HEK293 (cell line): ENCODE results near the gene B3GLCT.

Source experiments
- KLF16 ChIP-seq: fragments of 450-650 bp; formaldehyde crosslinking; IDR thresholded peaks from 2 replicates; pipeline ENCODE4 v1.5.1; 2017; ENCODE audit warnings: missing biosample characterization, missing genetic modification characterization
- ZNF121 ChIP-seq: fragments of 450-650 bp; formaldehyde crosslinking; IDR thresholded peaks from 2 replicates; pipeline ENCODE4 v1.5.1; 2016; ENCODE audit warnings: missing biosample characterization, missing genetic modification characterization
- ZNF292 ChIP-seq: fragments of 450-650 bp; formaldehyde crosslinking; IDR thresholded peaks from 2 replicates; pipeline ENCODE4 v1.5.1; 2016; ENCODE audit warnings: low read depth, missing biosample characterization, missing genetic modification characterization, borderline replicate concordance
- TF ChIP-seq, protein P1 (sequence below): fragments of 450-650 bp; formaldehyde crosslinking; IDR thresholded peaks from 2 replicates; pipeline ENCODE4 v1.5.1; 2016; ENCODE audit warnings: missing biosample characterization, missing genetic modification characterization
- TF ChIP-seq, protein P2 (sequence below): fragments of 450-650 bp; formaldehyde crosslinking; IDR thresholded peaks from 2 replicates; pipeline ENCODE4 v1.5.1; 2016; ENCODE audit warnings: missing biosample characterization, missing genetic modification characterization
- TF ChIP-seq, protein P3 (sequence below): fragments of 450-650 bp; formaldehyde crosslinking; IDR thresholded peaks from 2 replicates; pipeline ENCODE4 v1.5.1; 2016; ENCODE audit warnings: missing biosample characterization, missing genetic modification characterization
- TF ChIP-seq, protein P4 (sequence below): fragments of 450-650 bp; formaldehyde crosslinking; IDR thresholded peaks from 2 replicates; pipeline ENCODE4 v1.5.1; 2016; ENCODE audit warnings: missing biosample characterization, missing genetic modification characterization

DNA sequence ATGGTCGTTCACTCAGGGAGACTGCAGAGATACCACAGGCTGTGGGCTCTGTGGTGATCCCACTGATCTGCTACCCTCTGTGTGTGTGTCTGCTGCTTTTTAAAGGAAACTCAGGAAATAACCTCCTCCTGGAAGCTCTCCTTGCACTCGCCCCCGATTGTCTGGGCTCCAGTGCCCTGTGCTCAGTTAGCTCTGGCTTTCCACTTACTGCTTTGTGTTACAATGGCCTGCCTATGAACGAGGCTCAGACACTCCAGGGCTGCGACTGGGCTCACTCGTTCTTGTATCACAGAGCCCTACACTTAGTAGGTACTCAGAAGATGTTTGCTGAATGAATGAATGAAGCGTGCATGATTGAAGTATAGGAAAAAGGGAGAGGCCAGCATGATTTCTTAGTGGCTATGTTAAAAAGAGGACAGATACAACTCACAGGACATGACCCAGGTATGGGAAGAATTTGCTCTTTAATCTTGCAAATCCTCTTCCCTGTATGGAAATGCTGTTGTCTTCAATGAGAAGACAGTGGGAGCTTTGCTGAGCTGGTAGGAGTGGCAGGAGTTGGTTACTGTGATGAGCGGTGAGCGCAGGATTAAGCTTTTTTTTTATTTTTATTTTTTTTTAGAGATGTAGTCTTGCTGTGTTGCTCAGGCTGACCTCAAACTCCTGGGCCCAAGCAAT is 26.4 kb downstream of the B3GLCT start:
- TF ChIP-seq, protein P1, sequence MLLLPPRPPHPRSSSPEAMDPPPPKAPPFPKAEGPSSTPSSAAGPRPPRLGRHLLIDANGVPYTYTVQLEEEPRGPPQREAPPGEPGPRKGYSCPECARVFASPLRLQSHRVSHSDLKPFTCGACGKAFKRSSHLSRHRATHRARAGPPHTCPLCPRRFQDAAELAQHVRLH (tag by site-specific recombination) = no peak
- no peak for TF ChIP-seq ZNF292 (tag by site-specific recombination)
- TF ChIP-seq, protein P2, sequence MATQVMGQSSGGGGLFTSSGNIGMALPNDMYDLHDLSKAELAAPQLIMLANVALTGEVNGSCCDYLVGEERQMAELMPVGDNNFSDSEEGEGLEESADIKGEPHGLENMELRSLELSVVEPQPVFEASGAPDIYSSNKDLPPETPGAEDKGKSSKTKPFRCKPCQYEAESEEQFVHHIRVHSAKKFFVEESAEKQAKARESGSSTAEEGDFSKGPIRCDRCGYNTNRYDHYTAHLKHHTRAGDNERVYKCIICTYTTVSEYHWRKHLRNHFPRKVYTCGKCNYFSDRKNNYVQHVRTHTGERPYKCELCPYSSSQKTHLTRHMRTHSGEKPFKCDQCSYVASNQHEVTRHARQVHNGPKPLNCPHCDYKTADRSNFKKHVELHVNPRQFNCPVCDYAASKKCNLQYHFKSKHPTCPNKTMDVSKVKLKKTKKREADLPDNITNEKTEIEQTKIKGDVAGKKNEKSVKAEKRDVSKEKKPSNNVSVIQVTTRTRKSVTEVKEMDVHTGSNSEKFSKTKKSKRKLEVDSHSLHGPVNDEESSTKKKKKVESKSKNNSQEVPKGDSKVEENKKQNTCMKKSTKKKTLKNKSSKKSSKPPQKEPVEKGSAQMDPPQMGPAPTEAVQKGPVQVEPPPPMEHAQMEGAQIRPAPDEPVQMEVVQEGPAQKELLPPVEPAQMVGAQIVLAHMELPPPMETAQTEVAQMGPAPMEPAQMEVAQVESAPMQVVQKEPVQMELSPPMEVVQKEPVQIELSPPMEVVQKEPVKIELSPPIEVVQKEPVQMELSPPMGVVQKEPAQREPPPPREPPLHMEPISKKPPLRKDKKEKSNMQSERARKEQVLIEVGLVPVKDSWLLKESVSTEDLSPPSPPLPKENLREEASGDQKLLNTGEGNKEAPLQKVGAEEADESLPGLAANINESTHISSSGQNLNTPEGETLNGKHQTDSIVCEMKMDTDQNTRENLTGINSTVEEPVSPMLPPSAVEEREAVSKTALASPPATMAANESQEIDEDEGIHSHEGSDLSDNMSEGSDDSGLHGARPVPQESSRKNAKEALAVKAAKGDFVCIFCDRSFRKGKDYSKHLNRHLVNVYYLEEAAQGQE = no peak
- no peak for TF ChIP-seq ZNF121 (tag by site-specific recombination)
- TF ChIP-seq, protein P3, sequence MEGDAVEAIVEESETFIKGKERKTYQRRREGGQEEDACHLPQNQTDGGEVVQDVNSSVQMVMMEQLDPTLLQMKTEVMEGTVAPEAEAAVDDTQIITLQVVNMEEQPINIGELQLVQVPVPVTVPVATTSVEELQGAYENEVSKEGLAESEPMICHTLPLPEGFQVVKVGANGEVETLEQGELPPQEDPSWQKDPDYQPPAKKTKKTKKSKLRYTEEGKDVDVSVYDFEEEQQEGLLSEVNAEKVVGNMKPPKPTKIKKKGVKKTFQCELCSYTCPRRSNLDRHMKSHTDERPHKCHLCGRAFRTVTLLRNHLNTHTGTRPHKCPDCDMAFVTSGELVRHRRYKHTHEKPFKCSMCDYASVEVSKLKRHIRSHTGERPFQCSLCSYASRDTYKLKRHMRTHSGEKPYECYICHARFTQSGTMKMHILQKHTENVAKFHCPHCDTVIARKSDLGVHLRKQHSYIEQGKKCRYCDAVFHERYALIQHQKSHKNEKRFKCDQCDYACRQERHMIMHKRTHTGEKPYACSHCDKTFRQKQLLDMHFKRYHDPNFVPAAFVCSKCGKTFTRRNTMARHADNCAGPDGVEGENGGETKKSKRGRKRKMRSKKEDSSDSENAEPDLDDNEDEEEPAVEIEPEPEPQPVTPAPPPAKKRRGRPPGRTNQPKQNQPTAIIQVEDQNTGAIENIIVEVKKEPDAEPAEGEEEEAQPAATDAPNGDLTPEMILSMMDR (tag by site-specific recombination) = no peak
- TF ChIP-seq, protein P4, sequence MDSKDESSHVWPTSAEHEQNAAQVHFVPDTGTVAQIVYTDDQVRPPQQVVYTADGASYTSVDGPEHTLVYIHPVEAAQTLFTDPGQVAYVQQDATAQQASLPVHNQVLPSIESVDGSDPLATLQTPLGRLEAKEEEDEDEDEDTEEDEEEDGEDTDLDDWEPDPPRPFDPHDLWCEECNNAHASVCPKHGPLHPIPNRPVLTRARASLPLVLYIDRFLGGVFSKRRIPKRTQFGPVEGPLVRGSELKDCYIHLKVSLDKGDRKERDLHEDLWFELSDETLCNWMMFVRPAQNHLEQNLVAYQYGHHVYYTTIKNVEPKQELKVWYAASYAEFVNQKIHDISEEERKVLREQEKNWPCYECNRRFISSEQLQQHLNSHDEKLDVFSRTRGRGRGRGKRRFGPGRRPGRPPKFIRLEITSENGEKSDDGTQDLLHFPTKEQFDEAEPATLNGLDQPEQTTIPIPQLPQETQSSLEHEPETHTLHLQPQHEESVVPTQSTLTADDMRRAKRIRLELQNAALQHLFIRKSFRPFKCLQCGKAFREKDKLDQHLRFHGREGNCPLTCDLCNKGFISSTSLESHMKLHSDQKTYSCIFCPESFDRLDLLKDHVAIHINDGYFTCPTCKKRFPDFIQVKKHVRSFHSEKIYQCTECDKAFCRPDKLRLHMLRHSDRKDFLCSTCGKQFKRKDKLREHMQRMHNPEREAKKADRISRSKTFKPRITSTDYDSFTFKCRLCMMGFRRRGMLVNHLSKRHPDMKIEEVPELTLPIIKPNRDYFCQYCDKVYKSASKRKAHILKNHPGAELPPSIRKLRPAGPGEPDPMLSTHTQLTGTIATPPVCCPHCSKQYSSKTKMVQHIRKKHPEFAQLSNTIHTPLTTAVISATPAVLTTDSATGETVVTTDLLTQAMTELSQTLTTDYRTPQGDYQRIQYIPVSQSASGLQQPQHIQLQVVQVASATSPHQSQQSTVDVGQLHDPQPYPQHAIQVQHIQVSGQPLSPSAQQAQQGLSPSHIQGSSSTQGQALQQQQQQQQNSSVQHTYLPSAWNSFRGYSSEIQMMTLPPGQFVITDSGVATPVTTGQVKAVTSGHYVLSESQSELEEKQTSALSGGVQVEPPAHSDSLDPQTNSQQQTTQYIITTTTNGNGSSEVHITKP (tag by site-specific recombination) = no peak
- no peak for TF ChIP-seq KLF16 (tag by site-specific recombination)
